HK-2 (cell line): ENCODE data around the gene TMTC2.
"Not testable (repeated sequence)": the region's sequence is repeated elsewhere in the genome, so short reads cannot be mapped to it uniquely, and the experiment has no call there.

ENCODE experiments used
- DNase-seq: peaks from one replicate; pipeline ENCODE4 v3.0.0-alpha.2; 2018; ENCODE audit not compliant: unreplicated experiment

Gene TMTC2

GRCh38 chr12:82727886-82728285, 41.2 kb downstream of the TMTC2 start:
- no peak for DNase-seq

- DNase-seq = no peak
These were observed 42.0 kb downstream of the TMTC2 start for GRCh38 chr12:82728710-82729109.

GRCh38 chr12:82730953-82731459, 44.3 kb downstream of the TMTC2 start:
- DNase-seq = no peak

- peak; percentile 1 for DNase-seq
These were observed 53.7 kb downstream of the TMTC2 start for GRCh38 chr12:82740129-82741000.

GRCh38 chr12:82745063-82745674, 58.5 kb downstream of the TMTC2 start:
- no peak for DNase-seq

- no peak for DNase-seq
These were observed 59.1 kb downstream of the TMTC2 start for GRCh38 chr12:82745807-82746206.

- DNase-seq = no peak
These were observed 60.0 kb downstream of the TMTC2 start for GRCh38 chr12:82746668-82747067.

- no peak for DNase-seq
These were observed 62.3 kb downstream of the TMTC2 start for GRCh38 chr12:82749015-82749414.

GRCh38 chr12:82754856-82755255, 68.2 kb downstream of the TMTC2 start:
- DNase-seq = no peak

GRCh38 chr12:82756303-82756702, 69.6 kb downstream of the TMTC2 start:
- DNase-seq = no peak

- DNase-seq = no peak
These were observed 70.4 kb downstream of the TMTC2 start for GRCh38 chr12:82757059-82757458.

GRCh38 chr12:82757656-82758055, 71.0 kb downstream of the TMTC2 start:
- DNase-seq = no peak

- no peak for DNase-seq
These were observed 72.1 kb downstream of the TMTC2 start for GRCh38 chr12:82758749-82759330.

GRCh38 chr12:82760423-82760822, 73.7 kb downstream of the TMTC2 start:
- no peak for DNase-seq

- not testable (repeated sequence) for DNase-seq
These were observed 78.5 kb downstream of the TMTC2 start for GRCh38 chr12:82765206-82765605.

- no peak for DNase-seq
These were observed 79.4 kb downstream of the TMTC2 start for GRCh38 chr12:82765971-82766705.

- DNase-seq = no peak
These were observed 88.0 kb downstream of the TMTC2 start for GRCh38 chr12:82774666-82775065.

- DNase-seq = no peak
These were observed 93.8 kb downstream of the TMTC2 start for GRCh38 chr12:82780517-82780916.

- no peak for DNase-seq
These were observed 94.7 kb downstream of the TMTC2 start for GRCh38 chr12:82781309-82781997.

- DNase-seq = no peak
These were observed 96.7 kb downstream of the TMTC2 start for GRCh38 chr12:82783435-82783834.

GRCh38 chr12:82787016-82787415, 100.3 kb downstream of the TMTC2 start:
- DNase-seq = no peak
